Mucosa of descending colon (tissue), 3 donors: Measurements from ENCODE around the gene TOGARAM2. TPM values are rescaled to one million over a fixed set of nuclear protein-coding genes. Genes with fewer than 3 reads are reported as not detected.

Experiments
- ATAC-seq: fragments of 200-7000 bp; cut with Tn5 transposase; one replicate; pipeline ENCODE4 v1.9.1; 2020; ENCODE audit warnings: mild to moderate bottlenecking, moderate library complexity
- DNase-seq, 3 donors: peaks; one replicate each; pipeline ENCODE4 v3.0.0-alpha.2; 2020
- H3K36me3 ChIP-seq: fragments of 200-600 bp; one replicate; pipeline ENCODE4 v1.8.0; 2021; ENCODE audit warnings: low read depth, mild to moderate bottlenecking
- H3K4me1 ChIP-seq: fragments of 200-600 bp; one replicate; pipeline ENCODE4 v1.8.0; 2021; ENCODE audit warnings: low read depth, mild to moderate bottlenecking
- H3K4me3 ChIP-seq: fragments of 200-600 bp; one replicate; pipeline ENCODE4 v1.8.0; 2021; ENCODE audit warnings: mild to moderate bottlenecking
- H3K9me3 ChIP-seq: fragments of 200-600 bp; one replicate; pipeline ENCODE4 v1.8.0; 2021; ENCODE audit warnings: mild to moderate bottlenecking
- intact Hi-C, 2 donors: fragments of 100-400 bp; cut with DNase I in 1 of 2; cut with micrococcal nuclease in 1 of 2; formaldehyde crosslinking; loops; one replicate each; pipeline versions ENCODE4 v1.11.0 to v1.11.1; 2022; cut with DNase I, micrococcal nuclease
- total RNA-seq, 3 donors: library from RNA; stranded (reverse); fragmentation: NEBNext Ultra II Directional in 2 of 3; extraction: Animal tissue kit (Norgen Biotek cat#: 25700) in 2 of 3; gene quantifications; one replicate each; pipeline versions ENCODE4 v1.2.1 to v1.2.4, GENCODE V29; 2021 to 2023
- TF ChIP-seq, protein P1 (sequence below): fragments of 200-600 bp; IDR thresholded peaks from one replicate; pipeline ENCODE4 v1.8.0; 2022; ENCODE audit warnings: antibody characterized with exemption, mild to moderate bottlenecking
- donor health status: DM: no; HTN: no; CAD: no; lungs with moderate emphysema.
- donor health status: DM: no; HTN: no; CAD: no.
- donor health status: DM: no; HTN: yes; CAD: no.

Gene TOGARAM2
- total RNA-seq, 3 donors from 2014 or later, result 0.58 to 3.2 (median 0.81) TPM

GRCh38 chr2:29024882-29025430, 43.9 kb downstream of the TOGARAM2 start:
- H3K4me3 ChIP-seq, result no peak overlapping the region
- TF ChIP-seq, protein P1, sequence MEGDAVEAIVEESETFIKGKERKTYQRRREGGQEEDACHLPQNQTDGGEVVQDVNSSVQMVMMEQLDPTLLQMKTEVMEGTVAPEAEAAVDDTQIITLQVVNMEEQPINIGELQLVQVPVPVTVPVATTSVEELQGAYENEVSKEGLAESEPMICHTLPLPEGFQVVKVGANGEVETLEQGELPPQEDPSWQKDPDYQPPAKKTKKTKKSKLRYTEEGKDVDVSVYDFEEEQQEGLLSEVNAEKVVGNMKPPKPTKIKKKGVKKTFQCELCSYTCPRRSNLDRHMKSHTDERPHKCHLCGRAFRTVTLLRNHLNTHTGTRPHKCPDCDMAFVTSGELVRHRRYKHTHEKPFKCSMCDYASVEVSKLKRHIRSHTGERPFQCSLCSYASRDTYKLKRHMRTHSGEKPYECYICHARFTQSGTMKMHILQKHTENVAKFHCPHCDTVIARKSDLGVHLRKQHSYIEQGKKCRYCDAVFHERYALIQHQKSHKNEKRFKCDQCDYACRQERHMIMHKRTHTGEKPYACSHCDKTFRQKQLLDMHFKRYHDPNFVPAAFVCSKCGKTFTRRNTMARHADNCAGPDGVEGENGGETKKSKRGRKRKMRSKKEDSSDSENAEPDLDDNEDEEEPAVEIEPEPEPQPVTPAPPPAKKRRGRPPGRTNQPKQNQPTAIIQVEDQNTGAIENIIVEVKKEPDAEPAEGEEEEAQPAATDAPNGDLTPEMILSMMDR, result no peak
- intact Hi-C loops, result no loop called here
- no peaks in the 10 kb centered on the region for H3K4me1 ChIP-seq
- DNase-seq (no peak), ATAC-seq (no peak)
- H3K36me3 ChIP-seq, result no peaks in the 10 kb centered on the region
- H3K9me3 ChIP-seq, result no peaks in the 10 kb centered on the region

GRCh38 chr2:29025711-29026110, 44.6 kb downstream of the TOGARAM2 start:
- Histone ChIP-seq H3K9me3 (no peaks in the 10 kb centered on the region), H3K36me3 (no peaks in the 10 kb centered on the region)
- ATAC-seq, result no peak

GRCh38 chr2:29031046-29031445, 49.9 kb downstream of the TOGARAM2 start:
- no peaks in the 10 kb centered on the region for H3K9me3 ChIP-seq
- intact Hi-C loops, result no loop called here
- DNase-seq (no peak), ATAC-seq (no peak)
- H3K4me1 ChIP-seq, result no peaks in the 10 kb centered on the region
- H3K36me3 ChIP-seq, result no peaks in the 10 kb centered on the region
- TF ChIP-seq, protein P1, result no peak
- H3K4me3 ChIP-seq, result no peak overlapping the region

More at GRCh38 chr2:29025711-29026110, 44.6 kb downstream of the TOGARAM2 start:
- Histone ChIP-seq H3K4me3 (no peak overlapping the region), H3K4me1 (no peaks in the 10 kb centered on the region)
- DNase-seq, result no peak
- intact Hi-C loops, result no loop called here
- TF ChIP-seq, protein P1, result no peak

DNA sequence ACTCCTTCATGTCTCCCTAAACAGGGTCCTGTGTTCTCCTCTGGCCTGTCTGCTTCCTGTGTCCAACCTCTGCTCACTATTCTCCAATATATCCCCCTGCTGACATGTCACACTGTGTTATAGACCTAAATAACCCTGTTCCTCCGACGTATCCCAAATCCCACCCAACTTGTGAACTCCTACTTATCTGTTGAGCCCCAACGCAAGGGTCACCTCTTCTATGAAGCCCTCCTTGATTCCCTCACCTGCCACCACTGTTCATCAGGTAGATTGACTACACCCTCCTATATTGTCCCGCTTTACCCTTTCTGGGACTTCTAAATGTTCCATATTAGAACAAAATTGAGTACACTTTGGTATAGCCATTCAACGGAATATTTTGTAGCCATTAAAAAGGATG, 51.1 kb downstream of the TOGARAM2 start:
- DNase-seq, result no peak
- TF ChIP-seq, protein P1, result no peak
- no peaks in the 10 kb centered on the region for H3K4me1 ChIP-seq
- H3K4me3 ChIP-seq, result no peak overlapping the region
- intact Hi-C loops, result no loop called here
- H3K36me3 ChIP-seq, result no peaks in the 10 kb centered on the region
- H3K9me3 ChIP-seq, result no peaks in the 10 kb centered on the region
- ATAC-seq, result no peak

- Histone ChIP-seq H3K4me1 (no peaks in the 10 kb centered on the region), H3K36me3 (no peaks in the 10 kb centered on the region), H3K9me3 (no peaks in the 10 kb centered on the region), H3K4me3 (no peak overlapping the region)
- DNase-seq (no peak), ATAC-seq (no peak)
- TF ChIP-seq, protein P1, result no peak
- intact Hi-C loops, result no loop called here
Observed at GRCh38 chr2:29033172-29033571, 52.1 kb downstream of the TOGARAM2 start.

GRCh38 chr2:29033656-29034055, 52.6 kb downstream of the TOGARAM2 start:
- Histone ChIP-seq H3K36me3 (no peaks in the 10 kb centered on the region), H3K4me3 (no peak overlapping the region), H3K9me3 (no peaks in the 10 kb centered on the region), H3K4me1 (no peaks in the 10 kb centered on the region)
- intact Hi-C loops, result no loop called here
- DNase-seq (no peak), ATAC-seq (no peak)
- TF ChIP-seq, protein P1, result no peak
